Kidney tubule cell (primary cell): ENCODE data around the gene ARAF.
"Not testable (repeated sequence)": the region's sequence is repeated elsewhere in the genome, so short reads cannot be mapped to it uniquely, and the experiment has no call there.

ENCODE experiments used
- DNase-seq: peaks from one replicate; pipeline ENCODE4 v3.0.0-alpha.2; 2018; ENCODE audit warnings: low spot score

ARAF gene

DNA sequence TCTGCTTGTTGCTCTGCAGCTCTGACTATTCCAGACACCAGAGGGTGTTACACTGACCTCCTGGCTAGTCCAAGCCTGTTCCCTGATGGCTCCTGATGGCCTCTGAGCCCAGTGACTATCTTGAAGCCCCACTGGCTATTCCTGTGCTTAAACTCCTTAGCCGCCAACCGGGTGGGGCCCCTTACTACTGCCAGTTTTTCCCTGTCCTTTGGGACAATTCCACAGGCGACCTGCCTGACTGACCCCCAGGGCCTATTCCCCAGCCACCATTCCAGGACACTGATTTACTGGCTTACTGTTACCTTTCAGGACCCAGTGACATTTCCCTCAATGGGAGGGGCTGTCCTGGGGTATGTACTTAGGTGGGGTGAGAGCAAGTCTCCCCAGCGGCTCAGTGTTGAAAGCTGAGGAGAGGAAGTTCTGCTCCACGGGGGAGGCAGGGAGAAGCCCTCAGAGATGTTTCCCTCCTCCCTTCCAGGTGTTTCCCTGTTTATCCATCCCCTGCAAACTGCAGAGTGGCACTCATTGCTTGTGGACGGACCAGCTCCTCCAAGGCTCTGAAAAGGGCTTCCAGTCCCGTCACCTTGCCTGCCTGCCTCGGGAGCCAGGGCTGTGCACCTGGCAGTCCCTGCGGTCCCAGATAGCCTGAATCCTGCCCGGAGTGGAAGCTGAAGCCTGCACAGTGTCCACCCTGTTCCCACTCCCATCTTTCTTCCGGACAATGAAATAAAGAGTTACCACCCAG lies 25.2 kb downstream of the ARAF start:
- no peak for DNase-seq

GRCh38 chrX:47587091-47587891 lies 26.3 kb downstream of the ARAF start:
- DNase-seq, result peak; percentile 59

- no peak for DNase-seq
Observed at GRCh38 chrX:47587906-47588735, 27.1 kb downstream of the ARAF start.

- DNase-seq, result no peak
Observed at GRCh38 chrX:47590984-47591383, 30.0 kb downstream of the ARAF start.

DNA sequence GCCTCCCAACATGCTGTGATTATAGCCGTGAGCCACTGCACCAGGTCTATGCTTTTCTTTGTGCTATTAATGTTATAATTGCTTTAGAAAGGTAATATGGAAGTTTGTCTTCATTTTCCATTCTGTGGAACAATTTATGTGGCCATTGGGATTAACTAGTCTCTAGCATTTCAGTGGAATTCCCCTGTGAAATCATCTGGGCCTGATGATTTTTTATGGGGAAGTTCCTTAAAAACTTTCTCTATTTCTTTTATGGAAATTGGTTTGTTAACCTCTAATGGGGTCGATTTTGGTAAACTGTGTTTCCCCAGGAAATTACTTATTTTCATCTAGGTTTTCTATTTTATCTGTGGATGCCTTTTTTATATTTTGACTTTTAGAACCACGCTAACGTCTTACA lies 32.5 kb downstream of the ARAF start:
- DNase-seq, result no peak

DNA sequence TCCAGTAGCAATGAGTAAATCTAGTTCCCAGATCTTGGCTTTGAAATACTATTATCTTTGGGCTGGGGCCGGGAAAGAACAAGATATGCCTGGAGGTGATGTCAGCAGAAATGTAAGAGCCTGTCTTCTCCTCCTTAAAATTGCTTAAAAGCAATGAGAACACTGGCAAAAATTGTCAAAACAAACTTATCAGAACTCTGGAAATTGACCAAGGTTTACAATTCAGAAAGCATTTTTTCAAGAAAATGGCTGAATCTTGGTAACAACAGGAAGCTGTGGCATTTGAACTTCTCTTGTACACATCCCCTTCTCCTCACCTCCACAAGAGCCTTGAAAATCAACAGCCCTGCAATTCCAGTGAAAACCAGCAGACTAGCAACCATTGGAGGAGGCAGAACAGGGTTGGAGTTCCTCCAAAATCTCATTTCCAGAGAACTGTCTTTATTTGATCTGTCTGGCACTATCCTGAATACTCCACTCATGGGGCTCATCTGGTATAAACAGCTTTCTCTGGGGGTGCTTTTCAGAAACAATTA lies 34.8 kb downstream of the ARAF start:
- no peak for DNase-seq

- DNase-seq, result no peak
Observed at GRCh38 chrX:47596256-47596655, 35.3 kb downstream of the ARAF start.

DNA sequence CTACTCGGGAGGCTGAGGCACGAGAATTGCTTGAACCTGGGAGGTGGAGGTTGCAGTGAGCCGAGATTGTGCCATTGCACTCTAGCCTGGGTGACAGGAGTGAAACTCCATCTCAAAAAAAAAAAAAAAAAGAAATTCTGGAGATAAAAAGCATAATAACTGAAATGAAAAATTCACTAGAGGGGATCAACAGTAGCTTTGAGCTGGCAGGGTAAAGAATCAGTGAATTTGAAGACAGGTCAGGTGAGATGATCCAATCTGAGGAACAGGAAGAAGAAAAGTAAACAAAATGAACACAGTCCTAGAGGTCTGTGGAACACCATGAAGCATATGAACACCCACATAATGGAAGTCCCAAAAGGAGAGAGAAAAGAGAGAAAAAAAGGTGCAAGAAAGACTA lies 36.2 kb downstream of the ARAF start:
- no peak for DNase-seq

- DNase-seq, result not testable (repeated sequence)
Observed at GRCh38 chrX:47603125-47603524, 42.1 kb downstream of the ARAF start.

DNA sequence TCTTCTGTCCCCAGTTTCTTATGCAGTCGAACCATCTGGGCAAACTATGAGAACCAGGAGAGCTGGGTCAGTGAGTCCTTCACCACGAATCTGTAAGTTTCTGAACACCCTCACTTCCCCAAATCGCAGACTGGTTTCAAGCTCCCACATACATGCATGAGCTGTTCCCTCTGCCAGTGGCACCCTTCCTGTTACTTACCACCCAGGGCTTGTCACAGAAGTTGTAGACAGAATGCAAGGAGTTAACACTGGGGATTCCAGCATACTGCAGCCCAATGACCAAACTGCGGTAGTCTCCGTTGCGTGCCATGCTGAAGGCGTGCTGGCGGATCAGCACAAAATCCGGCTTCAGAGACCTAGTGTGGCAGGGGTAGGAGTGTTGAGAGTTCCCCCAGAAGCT lies 44.0 kb downstream of the ARAF start:
- DNase-seq, result no peak

- DNase-seq, result no peak
Observed at GRCh38 chrX:47607091-47607490, 46.1 kb downstream of the ARAF start.

- no peak for DNase-seq
Observed at GRCh38 chrX:47608130-47608810, 47.3 kb downstream of the ARAF start.

DNA sequence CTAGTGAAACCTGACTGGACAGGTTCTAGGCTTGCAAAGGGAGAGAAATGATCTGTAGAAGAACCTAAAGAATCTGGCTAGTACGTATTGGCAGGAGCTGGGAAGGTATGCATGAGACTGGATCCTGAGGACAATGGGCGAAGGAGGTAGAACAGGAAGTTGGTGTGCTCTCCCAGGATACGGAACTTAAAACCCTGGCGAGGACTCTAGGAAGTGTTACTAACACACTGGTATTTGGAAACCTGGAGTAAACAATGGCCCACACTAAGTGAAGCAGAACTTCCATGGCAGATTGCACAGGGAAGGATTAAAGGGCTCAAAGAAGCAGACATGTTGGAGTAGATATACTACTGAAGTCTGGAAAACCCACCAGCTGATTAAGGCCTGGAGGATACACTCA lies 49.5 kb downstream of the ARAF start:
- no peak for DNase-seq

DNA sequence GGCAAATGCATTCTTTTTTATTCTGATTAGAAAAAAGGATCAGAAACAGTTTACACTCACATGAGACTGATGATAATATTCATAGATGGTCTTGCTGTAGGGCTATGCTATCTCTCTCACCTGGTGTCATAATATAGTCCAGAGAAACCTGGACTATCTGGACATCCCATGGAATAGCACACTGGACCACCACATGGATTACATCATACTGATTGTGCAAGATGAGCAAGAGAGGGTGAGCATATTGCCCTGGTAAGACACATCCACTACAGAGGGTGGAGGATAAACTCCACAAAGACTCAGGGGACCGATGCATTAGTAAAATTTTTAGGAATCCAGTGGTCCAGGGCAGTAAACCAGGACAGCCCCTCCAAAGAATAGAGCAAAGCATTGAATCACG lies 50.5 kb downstream of the ARAF start:
- no peak for DNase-seq

DNA sequence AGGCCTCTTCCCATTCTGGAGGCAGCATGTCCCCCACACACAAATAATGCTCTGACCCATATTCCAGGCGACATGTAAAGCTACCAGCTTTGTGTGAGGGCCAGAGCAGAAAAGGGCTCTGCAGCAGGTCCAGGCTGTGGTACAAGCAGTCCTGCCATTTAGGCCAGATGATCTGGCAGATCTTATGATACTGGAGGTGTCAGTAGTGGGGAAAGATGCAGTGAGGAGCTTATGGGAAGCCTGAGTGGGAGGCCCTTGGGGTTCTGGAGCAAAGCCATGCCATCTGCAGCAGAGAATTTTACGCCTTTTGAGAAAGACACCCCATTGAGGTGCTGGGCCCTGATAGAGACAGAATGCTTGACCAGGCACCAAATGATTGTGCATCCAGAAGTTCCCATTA lies 50.9 kb downstream of the ARAF start:
- no peak for DNase-seq

DNA sequence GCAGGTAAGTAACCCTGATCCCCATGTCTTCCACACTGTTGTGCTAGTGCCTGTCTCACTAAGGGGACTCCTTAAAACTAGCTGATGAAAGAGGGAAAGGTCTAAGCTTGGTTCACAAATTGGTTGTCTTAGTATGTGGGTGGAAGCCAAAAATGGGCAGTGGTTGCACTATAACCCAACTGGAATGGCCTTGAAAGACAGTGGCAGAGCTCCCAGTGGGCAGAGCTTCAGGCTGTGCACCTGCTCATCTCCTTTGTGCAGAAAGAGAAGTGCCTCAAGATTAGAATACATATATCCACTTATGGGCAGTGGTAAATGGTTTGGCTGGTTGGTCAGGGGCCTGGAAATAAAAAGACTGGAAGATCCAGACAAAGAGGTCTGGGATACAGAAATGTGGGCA lies 51.4 kb downstream of the ARAF start:
- no peak for DNase-seq

DNA sequence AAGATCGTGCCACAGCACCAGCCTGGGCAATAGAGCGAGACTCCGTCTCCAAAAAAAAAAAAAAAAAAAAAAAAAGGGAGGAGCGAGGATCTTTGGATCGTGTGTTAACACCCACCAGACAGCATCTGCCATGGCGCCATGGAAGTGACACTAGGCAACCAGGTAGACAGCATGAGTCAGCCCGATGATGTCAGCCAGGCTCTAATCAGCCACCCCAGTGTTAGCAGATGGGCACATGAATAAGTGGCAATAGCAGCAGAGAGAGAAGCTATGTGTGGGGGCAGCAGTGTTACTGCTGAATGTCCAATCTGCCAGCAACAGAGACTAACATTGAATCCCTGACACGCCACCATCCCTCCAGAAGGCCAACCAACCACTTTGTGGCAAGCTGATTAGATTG lies 52.1 kb downstream of the ARAF start:
- peak; percentile 17 for DNase-seq

GRCh38 chrX:47614618-47615017 lies 53.6 kb downstream of the ARAF start:
- DNase-seq, result no peak

- DNase-seq, result no peak
Observed at GRCh38 chrX:47618923-47619485, 58.0 kb downstream of the ARAF start.

DNA sequence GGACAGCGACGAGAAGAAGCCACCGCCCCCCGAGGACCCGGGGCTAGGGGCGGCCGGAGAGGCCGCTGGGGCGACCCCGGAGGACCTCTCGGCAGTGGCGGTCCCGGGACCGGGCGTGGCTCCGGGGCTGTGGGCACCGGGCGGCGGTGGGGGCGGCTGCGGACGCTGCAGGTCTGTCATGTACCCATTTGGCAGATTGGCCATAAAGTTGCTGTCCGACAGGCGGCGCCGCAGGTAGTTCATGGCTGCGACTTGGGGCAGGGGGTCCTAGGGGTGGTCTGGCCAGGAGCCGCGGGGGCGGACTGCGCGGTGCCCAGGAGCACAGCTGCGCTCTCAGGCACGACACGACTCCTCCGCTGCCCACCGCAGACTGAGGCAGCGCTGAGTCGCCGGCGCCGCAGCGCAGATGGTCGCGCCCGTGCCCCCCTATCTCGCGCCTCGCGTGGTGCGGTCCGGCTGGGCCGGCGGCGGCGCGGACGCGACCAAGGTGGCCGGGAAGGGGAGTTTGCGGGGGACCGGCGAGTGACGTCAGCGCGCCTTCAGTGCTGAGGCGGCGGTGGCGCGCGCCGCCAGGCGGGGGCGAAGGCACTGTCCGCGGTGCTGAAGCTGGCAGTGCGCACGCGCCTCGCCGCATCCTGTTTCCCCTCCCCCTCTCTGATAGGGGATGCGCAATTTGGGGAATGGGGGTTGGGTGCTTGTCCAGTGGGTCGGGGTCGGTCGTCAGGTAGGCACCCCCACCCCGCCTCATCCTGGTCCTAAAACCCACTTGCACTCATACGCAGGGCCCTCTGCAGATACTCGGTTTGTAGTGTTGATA lies 58.7 kb downstream of the ARAF start, which contains the start of gene SYN1:
Gene SYN1 (minus strand): TSS at position 372 of the 817 bp plus-strand sequence. CDS start 129 bp downstream, at position 243.
- DNase-seq, result peak; percentile 72
